ENCODE results near the gene CERS6. TPM values are rescaled to one million over a fixed set of nuclear protein-coding genes. Genes with fewer than 3 reads are reported as not detected.
A peak's percentile ranks its signal among the peaks of the same experiment; 100 is the strongest.

The CERS6 gene
- total and polyA plus RNA-seq, 4 donors, result 4.3 to 10.6 (median 6.4) TPM

GRCh38 chr2:168525020-168525419 is 68.9 kb downstream of the CERS6 start:
- H3K4me3 ChIP-seq (ENCODE audit: low read length in 2 of 2), result no peak overlapping the region
- ATAC-seq (ENCODE audit: low FRiP score) (no peak), DNase-seq (no peak)
- 96 to 97% methylated on average over 3 of the region's 3 CpGs for WGBS, 2 donors
- H3K27ac ChIP-seq (ENCODE audit: low read depth in 1 of 2, low read length in 2 of 2), result no peak overlapping the region
- no peaks in the 10 kb centered on the region for H3K9me3 ChIP-seq (ENCODE audit: control insufficient read depth, low read length)
- peaks cover 0 to 1% of the 10 kb centered on the region in 2 donors for H3K4me1 ChIP-seq (ENCODE audit: control insufficient read depth in 1 of 2, insufficient read depth in 2 of 2, low read length in 2 of 2)
- H3K27me3 ChIP-seq (ENCODE audit: control insufficient read depth in 1 of 2, insufficient read depth in 2 of 2, low read length in 1 of 2), result no peaks in the 10 kb centered on the region
- no peaks in the 10 kb centered on the region for H3K36me3 ChIP-seq (ENCODE audit: control insufficient read depth in 1 of 2, insufficient read depth in 2 of 2, low read length in 1 of 2)
- intact Hi-C loops (cut with DNase I), result no loop called here

- Histone ChIP-seq H3K27me3 (ENCODE audit: control insufficient read depth in 1 of 2, insufficient read depth in 2 of 2, low read length in 1 of 2) (no peaks in the 10 kb centered on the region), H3K9me3 (ENCODE audit: control insufficient read depth, low read length) (no peaks in the 10 kb centered on the region), H3K4me1 (ENCODE audit: control insufficient read depth in 1 of 2, insufficient read depth in 2 of 2, low read length in 2 of 2) (peaks cover 0 to 1% of the 10 kb centered on the region in 2 donors), H3K4me3 (ENCODE audit: low read length in 2 of 2) (no peak overlapping the region), H3K27ac (ENCODE audit: low read depth in 1 of 2, low read length in 2 of 2) (no peak overlapping the region), H3K36me3 (ENCODE audit: control insufficient read depth in 1 of 2, insufficient read depth in 2 of 2, low read length in 1 of 2) (no peaks in the 10 kb centered on the region)
- ATAC-seq (ENCODE audit: low FRiP score) (no peak), DNase-seq (no peak)
- WGBS, 2 donors, result 32 to 52% methylated on average over 1 of the region's 1 CpG
- intact Hi-C loops (cut with DNase I), result no loop called here
Measured at GRCh38 chr2:168525716-168526446, 69.8 kb downstream of the CERS6 start.

GRCh38 chr2:168526641-168527040 is 70.6 kb downstream of the CERS6 start:
- DNase-seq (no peak), ATAC-seq (ENCODE audit: low FRiP score) (peak; percentile 51)
- H3K36me3 ChIP-seq (ENCODE audit: control insufficient read depth in 1 of 2, insufficient read depth in 2 of 2, low read length in 1 of 2), result no peaks in the 10 kb centered on the region
- no peaks in the 10 kb centered on the region for H3K9me3 ChIP-seq (ENCODE audit: control insufficient read depth, low read length)
- no peaks in the 10 kb centered on the region for H3K27me3 ChIP-seq (ENCODE audit: control insufficient read depth in 1 of 2, insufficient read depth in 2 of 2, low read length in 1 of 2)
- intact Hi-C loops (cut with DNase I), result no loop called here
- no peak overlapping the region for H3K4me3 ChIP-seq (ENCODE audit: low read length in 2 of 2)
- H3K27ac ChIP-seq (ENCODE audit: low read depth in 1 of 2, low read length in 2 of 2), result no peak overlapping the region
- 29 to 40% methylated on average over 3 of the region's 3 CpGs for WGBS, 2 donors
- H3K4me1 ChIP-seq (ENCODE audit: control insufficient read depth in 1 of 2, insufficient read depth in 2 of 2, low read length in 2 of 2), result peaks cover 0 to 1% of the 10 kb centered on the region in 2 donors

GRCh38 chr2:168528016-168528415 is 71.9 kb downstream of the CERS6 start:
- Histone ChIP-seq H3K9me3 (ENCODE audit: control insufficient read depth, low read length) (no peaks in the 10 kb centered on the region), H3K4me1 (ENCODE audit: control insufficient read depth in 1 of 2, insufficient read depth in 2 of 2, low read length in 2 of 2) (peaks cover 0 to 1% of the 10 kb centered on the region in 2 donors), H3K4me3 (ENCODE audit: low read length in 2 of 2) (no peak overlapping the region), H3K27me3 (ENCODE audit: control insufficient read depth in 1 of 2, insufficient read depth in 2 of 2, low read length in 1 of 2) (no peaks in the 10 kb centered on the region), H3K27ac (ENCODE audit: low read depth in 1 of 2, low read length in 2 of 2) (no peak overlapping the region), H3K36me3 (ENCODE audit: control insufficient read depth in 1 of 2, insufficient read depth in 2 of 2, low read length in 1 of 2) (no peaks in the 10 kb centered on the region)
- no peak for ATAC-seq (ENCODE audit: low FRiP score)
- intact Hi-C loops (cut with DNase I), result no loop called here
- no peak for DNase-seq

- no peaks in the 10 kb centered on the region for H3K9me3 ChIP-seq (ENCODE audit: control insufficient read depth, low read length)
- intact Hi-C loops (cut with DNase I), result no loop called here
- H3K4me3 ChIP-seq (ENCODE audit: low read length in 2 of 2), result no peak overlapping the region
- no peaks in the 10 kb centered on the region for H3K36me3 ChIP-seq (ENCODE audit: control insufficient read depth in 1 of 2, insufficient read depth in 2 of 2, low read length in 1 of 2)
- DNase-seq, result no peak
- no peak for ATAC-seq (ENCODE audit: low FRiP score)
- H3K4me1 ChIP-seq (ENCODE audit: control insufficient read depth in 1 of 2, insufficient read depth in 2 of 2, low read length in 2 of 2), result peaks cover 0 to 1% of the 10 kb centered on the region in 2 donors
- no peak overlapping the region for H3K27ac ChIP-seq (ENCODE audit: low read depth in 1 of 2, low read length in 2 of 2)
- no peaks in the 10 kb centered on the region for H3K27me3 ChIP-seq (ENCODE audit: control insufficient read depth in 1 of 2, insufficient read depth in 2 of 2, low read length in 1 of 2)
Measured at GRCh38 chr2:168528469-168528868, 72.4 kb downstream of the CERS6 start.

GRCh38 chr2:168529054-168529833 is 73.2 kb downstream of the CERS6 start:
- intact Hi-C loops (cut with DNase I), result no loop called here

GRCh38 chr2:168529900-168530561 is 74.0 kb downstream of the CERS6 start:
- no peak for DNase-seq
- Histone ChIP-seq H3K9me3 (ENCODE audit: control insufficient read depth, low read length) (no peaks in the 10 kb centered on the region), H3K36me3 (ENCODE audit: control insufficient read depth in 1 of 2, insufficient read depth in 2 of 2, low read length in 1 of 2) (no peaks in the 10 kb centered on the region), H3K4me3 (ENCODE audit: low read length in 2 of 2) (no peak overlapping the region), H3K27me3 (ENCODE audit: control insufficient read depth in 1 of 2, insufficient read depth in 2 of 2, low read length in 1 of 2) (no peaks in the 10 kb centered on the region), H3K27ac (ENCODE audit: low read depth in 1 of 2, low read length in 2 of 2) (no peak overlapping the region), H3K4me1 (ENCODE audit: control insufficient read depth in 1 of 2, insufficient read depth in 2 of 2, low read length in 2 of 2) (peaks cover 0 to 1% of the 10 kb centered on the region in 2 donors)
- no peak for ATAC-seq (ENCODE audit: low FRiP score)
- WGBS, 2 donors, result 87 to 89% methylated on average over 8 of the region's 8 CpGs
- intact Hi-C loops (cut with DNase I), result no loop called here

More at GRCh38 chr2:168529054-168529833, 73.2 kb downstream of the CERS6 start:
- Histone ChIP-seq H3K4me1 (ENCODE audit: control insufficient read depth in 1 of 2, insufficient read depth in 2 of 2, low read length in 2 of 2) (peaks cover 0 to 1% of the 10 kb centered on the region in 2 donors), H3K27ac (ENCODE audit: low read depth in 1 of 2, low read length in 2 of 2) (no peak overlapping the region), H3K9me3 (ENCODE audit: control insufficient read depth, low read length) (no peaks in the 10 kb centered on the region), H3K36me3 (ENCODE audit: control insufficient read depth in 1 of 2, insufficient read depth in 2 of 2, low read length in 1 of 2) (no peaks in the 10 kb centered on the region), H3K27me3 (ENCODE audit: control insufficient read depth in 1 of 2, insufficient read depth in 2 of 2, low read length in 1 of 2) (no peaks in the 10 kb centered on the region), H3K4me3 (ENCODE audit: low read length in 2 of 2) (no peak overlapping the region)
- WGBS, 2 donors, result 97% methylated on average over 2 of the region's 2 CpGs
- no peak for DNase-seq
- ATAC-seq (ENCODE audit: low FRiP score), result no peak

GRCh38 chr2:168530982-168531622 is 75.0 kb downstream of the CERS6 start:
- Histone ChIP-seq H3K36me3 (ENCODE audit: control insufficient read depth in 1 of 2, insufficient read depth in 2 of 2, low read length in 1 of 2) (no peaks in the 10 kb centered on the region), H3K4me3 (ENCODE audit: low read length in 2 of 2) (no peak overlapping the region), H3K27ac (ENCODE audit: low read depth in 1 of 2, low read length in 2 of 2) (no peak overlapping the region), H3K4me1 (ENCODE audit: control insufficient read depth in 1 of 2, insufficient read depth in 2 of 2, low read length in 2 of 2) (peaks cover 0 to 1% of the 10 kb centered on the region in 2 donors), H3K27me3 (ENCODE audit: control insufficient read depth in 1 of 2, insufficient read depth in 2 of 2, low read length in 1 of 2) (no peaks in the 10 kb centered on the region), H3K9me3 (ENCODE audit: control insufficient read depth, low read length) (no peaks in the 10 kb centered on the region)
- intact Hi-C loops (cut with DNase I), result no loop called here
- WGBS, 2 donors, result 88 to 94% methylated on average over 4 of the region's 4 CpGs
- DNase-seq, result no peak
- no peak for ATAC-seq (ENCODE audit: low FRiP score)
